ENCODE measurements around the gene PPIE. TPM values are rescaled to one million over a fixed set of nuclear protein-coding genes. Genes with fewer than 3 reads are reported as not detected.

PPIE gene
- total and polyA plus RNA-seq, 2 of the 13 experiments (the other 11 are each of a cell fraction or from before 2014, with no cell fraction given), result 15.3 to 26.3 TPM

GRCh38 chr1:39799770-39800470 lies 61.2 kb downstream of the PPIE start (continued):
- TF ChIP-seq CAMTA2 (CRISPR knock-in tag; IDR thresholded peaks at IDR 0.05; ENCODE audit: borderline replicate concordance) (no peak), NR2F1 (CRISPR knock-in tag; IDR thresholded peaks at IDR 0.05) (peak in 1 of 2 experiments; percentile 26; a peak in 1 of 4 replicates), FOSL2 (CRISPR knock-in tag; IDR thresholded peaks at IDR 0.05) (peak; percentile 69), MZF1 (CRISPR knock-in tag; IDR thresholded peaks at IDR 0.05; ENCODE audit: borderline replicate concordance) (no peak), ZBTB34 (CRISPR knock-in tag; IDR thresholded peaks at IDR 0.05) (no peak), SNAPC2 (CRISPR knock-in tag; IDR thresholded peaks at IDR 0.05) (no peak), ZNF703 (CRISPR knock-in tag; IDR thresholded peaks at IDR 0.05; ENCODE audit: borderline replicate concordance) (no peak), ZNF326 (CRISPR knock-in tag; IDR thresholded peaks at IDR 0.05; ENCODE audit: borderline replicate concordance) (no peak), YEATS2 (CRISPR knock-in tag; IDR thresholded peaks at IDR 0.05; ENCODE audit: borderline replicate concordance) (no peak), UBTF (CRISPR knock-in tag; IDR thresholded peaks at IDR 0.05) (no peak), PAXIP1 (CRISPR knock-in tag; conservative IDR thresholded peaks at IDR 0.05) (no peak), ZNF780A (CRISPR knock-in tag; IDR thresholded peaks at IDR 0.05) (no peak), CTCF (CRISPR knock-in tag; IDR thresholded peaks at IDR 0.05) (peak; percentile 72), NR2F6 (IDR thresholded peaks at IDR 0.05) (0 out of 2 replicates have a peak, but pooled peaks have one; percentile 11), NR2F6 (CRISPR knock-in tag; IDR thresholded peaks at IDR 0.05) (0 out of 2 replicates have a peak, but pooled peaks have one; percentile 12), ZSCAN21 (CRISPR knock-in tag; IDR thresholded peaks at IDR 0.05; ENCODE audit: borderline replicate concordance) (no peak), SYNCRIP (IDR thresholded peaks at IDR 0.05; ENCODE audit: insufficient read depth, low read depth, low read length) (no peak), STAG1 (CRISPR knock-in tag; IDR thresholded peaks at IDR 0.05) (peak; percentile 62), ZNF792 (CRISPR knock-in tag; IDR thresholded peaks at IDR 0.05) (no peak), ZSCAN22 (CRISPR knock-in tag; IDR thresholded peaks at IDR 0.05) (no peak), ZNF616 (CRISPR knock-in tag; IDR thresholded peaks at IDR 0.05; ENCODE audit: low read depth) (no peak)
